ENCODE measurements around the gene PCBP3.
"Not testable (repeated sequence)": the region's sequence is repeated elsewhere in the genome, so short reads cannot be mapped to it uniquely, and the experiment has no call there.

Gene PCBP3

DNA sequence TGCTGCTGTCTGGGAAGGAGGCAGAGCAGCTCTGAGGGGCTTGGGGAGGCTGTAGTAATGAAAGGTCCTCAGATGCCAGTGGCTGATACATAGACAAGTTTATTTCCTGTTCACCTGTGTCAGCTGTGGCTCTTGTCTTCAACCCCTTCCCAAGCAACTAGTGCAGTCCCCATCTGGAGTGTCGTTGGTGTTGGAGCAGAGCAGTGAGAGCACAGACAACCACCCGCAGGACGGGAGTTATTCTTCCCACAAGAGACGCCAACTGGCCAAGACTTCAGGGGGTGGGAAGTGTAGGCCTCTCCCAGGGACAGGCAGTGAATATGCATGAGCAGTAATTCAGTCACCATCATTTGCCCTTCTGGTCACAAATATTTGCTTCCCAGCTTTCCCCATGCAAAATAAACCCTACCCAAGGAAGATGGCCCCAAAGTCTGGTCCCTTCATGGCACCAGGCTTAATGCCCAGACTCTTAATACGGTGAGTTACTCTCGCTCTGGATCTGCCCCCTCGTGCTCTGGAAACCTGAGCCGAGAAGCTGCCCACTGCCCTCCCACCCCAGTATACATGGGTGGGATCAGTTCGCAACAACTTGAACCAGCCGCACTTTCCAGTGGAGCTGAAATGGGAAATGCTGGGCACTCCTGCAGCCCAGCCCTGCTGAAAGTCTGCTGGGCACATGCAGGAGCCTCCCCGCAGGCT lies 184.5 kb downstream of the PCBP3 start:
- DNase-seq (ENCODE audit: low spot score), result no peak

DNA sequence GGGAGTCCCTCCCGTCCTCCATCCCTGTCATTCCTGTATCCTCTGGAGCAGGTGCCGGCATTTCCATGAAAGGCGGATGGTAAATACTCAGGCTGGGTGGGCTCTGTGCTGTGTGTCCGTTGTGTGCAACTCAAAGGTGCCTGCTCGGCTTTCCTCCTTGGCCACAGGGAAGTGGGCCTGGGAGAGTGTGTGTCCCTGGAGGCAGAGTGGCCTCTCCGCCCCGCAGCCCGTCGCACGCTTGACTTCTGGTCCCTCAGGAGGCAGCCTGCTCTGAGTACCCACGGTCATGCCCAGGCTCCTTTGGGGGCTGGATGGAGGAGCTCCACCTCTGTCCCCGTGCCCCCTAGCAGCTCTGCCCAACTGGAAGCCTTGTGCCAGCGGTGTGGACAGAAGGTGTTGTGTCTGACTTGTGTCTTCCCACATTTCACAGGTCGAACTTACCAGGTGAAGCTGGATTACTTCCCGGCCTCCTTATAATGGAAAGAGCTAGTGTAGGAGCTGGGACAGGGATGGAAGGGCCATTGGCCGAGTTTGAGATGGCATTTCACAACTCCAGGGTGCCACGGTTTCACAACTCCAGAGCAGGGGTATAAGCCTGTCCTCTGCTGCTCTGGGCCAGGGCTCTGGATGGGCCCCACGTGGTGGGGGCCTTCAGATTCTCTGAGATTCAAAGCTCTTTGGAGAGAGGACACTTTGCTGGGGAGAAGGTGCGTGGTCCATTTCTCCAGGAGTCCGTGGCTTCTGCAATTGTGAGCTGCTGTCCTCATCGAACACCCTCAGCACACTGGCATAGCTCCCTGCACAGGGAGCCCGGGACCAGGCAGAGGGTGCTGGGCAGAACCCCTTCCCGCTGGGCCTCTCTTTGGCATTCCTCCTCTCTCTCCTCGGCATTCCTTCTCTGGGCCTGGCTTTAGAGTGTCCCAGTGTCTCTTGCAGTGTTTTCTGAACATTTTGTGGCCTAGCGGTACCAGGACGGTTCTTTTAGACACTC lies 185.3 kb downstream of the PCBP3 start:
- no peak for DNase-seq (ENCODE audit: low spot score)

DNA sequence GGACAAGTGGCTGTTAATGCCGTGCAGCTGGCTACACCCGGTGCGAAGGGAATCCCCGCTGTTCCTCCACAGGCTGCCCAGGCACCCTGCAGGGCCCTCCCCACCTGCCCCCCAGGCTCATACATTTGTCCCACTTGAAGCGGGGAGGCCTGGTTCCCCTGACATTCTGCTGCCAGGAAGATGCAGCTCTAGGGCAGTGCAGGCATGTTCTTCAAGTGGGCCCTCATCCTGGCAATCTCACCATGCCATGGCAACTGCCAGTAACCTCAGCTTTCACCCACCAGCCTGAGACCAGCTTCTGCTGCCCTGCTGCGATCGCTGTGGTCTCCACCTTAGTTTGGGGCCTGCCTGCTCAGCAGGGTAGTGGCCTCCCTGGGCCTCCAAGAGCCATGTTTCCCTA lies 186.1 kb downstream of the PCBP3 start:
- DNase-seq (ENCODE audit: low spot score), result no peak

DNA sequence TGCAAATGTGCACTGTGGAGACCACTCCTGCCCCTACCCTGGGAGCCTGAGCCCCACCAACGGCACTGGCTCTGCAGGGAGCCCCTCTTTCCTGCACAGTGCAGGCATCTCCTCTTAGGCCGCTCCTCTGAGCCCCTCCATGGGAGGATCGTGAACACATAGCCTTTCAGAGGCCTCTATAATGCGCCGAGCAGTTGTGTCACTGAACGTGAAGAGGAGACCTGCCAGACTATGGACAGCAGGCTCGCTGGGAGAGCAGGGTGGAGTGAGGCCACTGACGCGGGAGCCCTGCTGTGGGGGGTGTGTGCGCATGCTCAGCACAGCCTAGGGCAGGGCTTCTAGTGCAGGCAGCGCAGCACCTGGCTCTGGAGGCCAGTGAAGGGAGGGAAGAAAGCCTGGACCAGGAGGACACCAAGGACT lies 186.7 kb downstream of the PCBP3 start:
- no peak for DNase-seq (ENCODE audit: low spot score)

DNA sequence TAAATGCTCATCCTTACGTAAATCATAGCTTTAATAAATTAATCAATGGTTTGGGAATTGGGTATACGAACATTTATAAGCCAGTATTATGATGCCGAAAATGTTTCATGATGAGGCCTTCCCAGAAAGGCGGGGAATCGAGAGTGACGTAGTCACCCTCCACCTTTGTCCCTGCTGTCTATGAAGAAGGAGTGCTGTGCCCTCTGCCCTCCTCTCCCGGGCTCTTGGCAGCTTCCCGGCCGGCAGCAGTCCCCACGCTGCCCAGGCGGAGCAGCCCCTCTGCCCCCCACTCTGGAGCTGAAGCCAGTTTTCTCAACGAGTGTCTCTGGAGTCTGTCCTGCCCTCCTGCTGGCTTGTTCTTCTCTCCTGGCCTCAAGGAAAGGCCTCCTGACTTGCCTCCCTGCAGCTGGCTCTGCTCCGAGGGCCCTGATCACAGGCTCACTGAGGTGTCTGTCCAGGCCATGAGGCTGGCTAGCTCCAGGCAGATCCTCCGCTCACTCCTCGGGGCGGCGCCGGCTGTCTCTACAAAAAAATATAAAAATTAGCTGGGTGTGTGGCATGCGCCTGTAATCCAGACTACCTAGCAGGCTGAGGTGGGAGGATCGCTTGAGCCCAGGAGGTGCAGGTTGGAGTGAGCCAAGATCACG lies 187.3 kb downstream of the PCBP3 start:
- no peak for DNase-seq (ENCODE audit: low spot score)

DNA sequence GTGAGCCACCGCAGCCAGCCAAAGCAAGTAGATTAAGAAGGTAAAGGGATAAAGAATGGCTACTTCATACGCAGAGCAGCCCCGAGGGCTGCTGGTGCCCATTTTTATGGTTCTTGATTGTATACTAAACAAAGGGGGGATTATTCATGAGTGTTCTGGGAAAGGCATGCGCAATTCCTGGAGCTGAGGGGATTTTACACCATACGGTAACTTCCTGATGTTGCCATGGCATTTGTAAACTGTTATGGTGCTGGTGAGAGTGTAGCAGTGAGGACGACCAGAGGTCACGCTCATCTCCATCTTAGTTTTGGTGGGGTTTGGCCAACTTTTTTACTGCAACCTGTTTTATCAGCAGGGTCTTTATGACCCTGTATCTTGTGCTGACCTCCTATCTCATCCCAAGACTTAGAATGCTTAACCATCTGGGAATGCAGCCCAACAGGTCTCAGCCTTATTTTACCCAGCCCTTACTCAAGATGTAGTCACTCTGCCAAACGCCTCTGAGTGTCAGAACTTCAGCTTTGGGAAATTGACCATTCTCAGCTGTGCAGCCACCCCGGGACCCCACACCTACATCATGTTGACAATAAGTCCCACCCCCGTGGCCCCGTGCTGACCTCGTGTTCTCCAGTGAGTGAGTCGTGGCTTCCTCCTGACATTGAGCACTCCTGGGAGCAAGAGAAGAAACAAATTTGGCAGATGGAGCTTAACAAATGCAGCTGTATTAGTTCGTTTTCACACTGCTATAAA lies 188.6 kb downstream of the PCBP3 start:
- no peak for DNase-seq (ENCODE audit: low spot score)

DNA sequence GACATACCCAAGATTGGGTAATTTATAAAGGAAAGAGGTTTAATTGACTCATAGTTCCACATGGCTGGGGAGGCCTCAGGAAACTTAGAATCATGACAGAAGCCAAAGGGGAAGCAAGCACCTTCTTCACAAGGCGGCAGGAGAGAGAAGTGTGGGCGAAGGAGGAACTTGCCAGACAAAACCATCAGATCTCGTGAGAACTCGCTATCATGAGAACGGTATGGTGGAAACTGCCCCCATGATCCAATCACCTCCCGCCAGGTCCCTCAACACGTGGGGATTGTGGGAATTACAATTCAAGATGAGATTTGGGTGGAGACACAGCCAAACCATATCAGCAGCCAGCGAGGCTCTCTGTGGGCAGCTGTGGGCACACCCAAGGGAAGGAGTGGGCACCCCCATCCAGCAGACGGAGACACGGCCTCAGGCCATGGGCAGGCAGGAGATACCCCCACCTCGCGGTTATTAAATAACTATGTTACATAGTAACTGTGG lies 189.3 kb downstream of the PCBP3 start:
- not testable (repeated sequence) for DNase-seq (ENCODE audit: low spot score)

DNA sequence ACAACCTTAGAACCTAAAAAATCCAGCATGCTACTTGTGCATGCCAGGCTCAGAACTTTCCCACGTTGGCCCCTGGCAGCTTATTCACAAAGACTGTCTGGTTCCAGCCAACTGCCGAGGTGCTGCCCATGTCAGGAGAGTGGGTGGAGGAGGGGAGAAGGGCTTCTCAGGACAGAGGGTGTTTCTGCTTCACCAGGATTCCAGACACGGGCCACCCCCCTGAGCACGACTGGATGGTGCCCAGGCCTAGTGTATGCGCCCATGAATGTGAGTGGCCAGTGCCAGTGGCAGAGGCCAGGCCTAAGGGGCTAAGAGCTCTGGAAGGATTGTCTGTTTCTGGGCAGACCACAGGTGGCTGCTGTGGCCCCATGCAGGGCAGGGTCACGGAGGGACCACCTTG lies 189.9 kb downstream of the PCBP3 start:
- DNase-seq (ENCODE audit: low spot score), result no peak

DNA sequence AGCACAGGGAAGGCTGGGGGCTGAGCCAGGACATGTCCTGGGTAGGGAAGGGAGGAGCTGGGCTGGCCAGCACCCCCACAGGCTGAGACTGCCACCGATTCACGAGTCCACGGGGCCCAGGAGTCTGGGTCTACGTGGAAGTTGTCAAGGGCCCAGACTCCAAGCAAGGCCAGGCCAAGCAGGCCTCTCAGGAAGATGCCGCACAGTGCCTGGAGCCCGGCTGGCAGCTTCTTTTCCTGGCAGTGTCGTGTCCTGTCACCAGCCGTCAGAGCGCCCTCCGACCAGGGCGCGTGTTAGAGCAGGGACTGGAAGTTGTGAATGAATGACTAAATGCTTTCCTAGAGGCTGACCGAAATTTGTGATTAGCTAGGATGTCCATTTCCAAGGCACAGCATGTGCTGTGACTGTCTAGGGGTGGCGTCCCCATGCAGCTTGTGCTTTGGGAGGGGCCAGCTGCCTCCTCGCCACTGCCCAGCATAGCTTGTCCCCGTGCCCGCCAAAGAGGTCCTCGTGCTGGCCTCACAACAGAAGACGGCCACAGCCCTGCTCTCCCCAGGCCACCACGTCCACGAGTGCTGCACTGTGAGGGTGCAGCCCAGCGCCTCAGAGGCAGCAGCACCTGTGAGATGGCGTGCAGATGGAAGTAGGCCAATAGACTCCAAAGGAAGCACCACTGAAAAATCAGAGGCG lies 190.6 kb downstream of the PCBP3 start:
- DNase-seq (ENCODE audit: low spot score), result no peak

DNA sequence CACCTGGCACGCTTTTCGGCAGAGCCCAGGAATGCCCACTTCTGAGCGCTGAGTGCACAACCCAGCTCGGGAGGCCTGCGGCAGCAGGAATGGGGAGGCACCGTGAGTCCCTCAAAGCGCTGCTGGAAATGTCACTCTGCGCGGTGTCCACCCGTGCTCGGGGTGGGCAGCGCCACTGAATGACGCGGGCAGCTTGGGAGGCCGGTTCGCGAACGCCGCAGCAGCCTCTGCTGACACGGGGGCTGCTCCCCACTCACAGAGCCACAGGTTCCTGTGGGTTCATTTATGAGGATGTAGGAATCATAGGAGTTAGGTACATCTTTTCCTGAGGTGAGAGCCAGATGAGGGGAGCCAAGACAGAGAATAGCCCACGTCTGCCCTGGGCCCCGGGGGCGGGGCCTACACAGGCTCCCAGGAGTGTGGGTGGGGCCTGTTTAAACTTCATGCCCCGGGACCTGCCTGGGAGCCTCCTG lies 191.3 kb downstream of the PCBP3 start:
- no peak for DNase-seq (ENCODE audit: low spot score)

DNA sequence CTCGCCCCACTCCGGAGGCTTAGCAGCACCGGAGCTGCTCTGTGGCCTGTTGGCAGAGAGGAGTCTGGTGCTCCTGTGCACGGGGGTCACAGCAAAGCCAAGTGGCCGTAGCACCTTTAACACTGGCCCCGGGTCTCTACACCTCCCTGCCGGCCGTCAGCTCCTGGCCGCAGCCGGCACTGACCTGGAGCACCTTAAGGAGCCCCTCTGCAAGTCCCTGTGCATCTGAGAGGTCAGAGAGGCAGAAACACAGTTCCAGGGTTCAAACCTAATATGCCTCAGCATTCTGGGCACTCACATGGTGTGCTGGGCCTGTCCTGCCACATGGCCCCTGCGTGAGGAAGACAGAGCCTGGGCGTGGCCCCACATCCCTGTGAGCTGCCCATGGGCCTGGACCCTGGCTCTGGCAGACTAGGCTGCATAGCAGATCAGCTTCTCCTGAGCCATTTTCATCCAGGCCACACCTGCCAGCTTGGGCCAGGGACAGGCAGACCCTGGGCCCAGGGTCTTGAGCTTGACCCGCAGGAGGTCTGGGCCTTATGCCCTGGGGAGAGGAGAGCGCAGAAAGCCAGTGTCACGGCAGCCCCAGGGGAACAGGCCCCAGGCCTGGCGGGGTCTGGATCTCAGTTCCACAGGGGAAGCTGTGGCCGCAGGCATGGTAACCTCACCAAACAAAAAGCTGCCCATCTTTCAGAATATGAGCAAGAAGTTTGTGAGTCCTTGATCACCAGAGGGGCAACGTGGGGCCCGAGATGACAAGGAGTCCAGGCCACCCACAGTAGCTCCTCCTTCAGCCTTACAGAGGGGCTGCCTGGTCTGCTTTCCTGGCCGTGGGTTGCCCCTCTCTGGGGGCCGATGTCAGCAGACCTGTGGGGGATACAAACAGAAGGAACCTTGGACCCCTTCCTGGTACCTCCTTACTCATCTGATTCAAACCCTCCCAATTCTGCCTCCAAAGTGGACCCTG lies 192.1 kb downstream of the PCBP3 start:
- no peak for DNase-seq (ENCODE audit: low spot score)

DNA sequence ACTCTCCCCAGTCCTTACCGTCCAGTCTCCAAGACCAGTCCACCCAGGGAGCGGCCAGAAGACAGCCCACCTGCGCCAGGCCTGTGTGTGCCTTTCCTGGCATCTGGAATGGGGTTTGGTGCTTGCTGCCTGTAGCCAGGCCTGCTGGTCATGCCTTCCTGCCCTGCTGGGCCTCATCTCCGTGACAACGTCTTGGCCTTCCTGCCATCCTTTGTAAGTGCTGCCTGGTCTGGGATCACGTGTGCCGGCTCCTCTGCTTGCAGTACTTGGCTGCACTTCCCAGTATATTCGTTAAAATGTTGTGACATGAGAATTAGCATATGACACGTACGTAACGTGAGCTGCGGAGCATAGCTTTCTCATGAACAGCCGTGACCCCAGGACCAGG lies 192.7 kb downstream of the PCBP3 start:
- DNase-seq (ENCODE audit: low spot score), result no peak

DNA sequence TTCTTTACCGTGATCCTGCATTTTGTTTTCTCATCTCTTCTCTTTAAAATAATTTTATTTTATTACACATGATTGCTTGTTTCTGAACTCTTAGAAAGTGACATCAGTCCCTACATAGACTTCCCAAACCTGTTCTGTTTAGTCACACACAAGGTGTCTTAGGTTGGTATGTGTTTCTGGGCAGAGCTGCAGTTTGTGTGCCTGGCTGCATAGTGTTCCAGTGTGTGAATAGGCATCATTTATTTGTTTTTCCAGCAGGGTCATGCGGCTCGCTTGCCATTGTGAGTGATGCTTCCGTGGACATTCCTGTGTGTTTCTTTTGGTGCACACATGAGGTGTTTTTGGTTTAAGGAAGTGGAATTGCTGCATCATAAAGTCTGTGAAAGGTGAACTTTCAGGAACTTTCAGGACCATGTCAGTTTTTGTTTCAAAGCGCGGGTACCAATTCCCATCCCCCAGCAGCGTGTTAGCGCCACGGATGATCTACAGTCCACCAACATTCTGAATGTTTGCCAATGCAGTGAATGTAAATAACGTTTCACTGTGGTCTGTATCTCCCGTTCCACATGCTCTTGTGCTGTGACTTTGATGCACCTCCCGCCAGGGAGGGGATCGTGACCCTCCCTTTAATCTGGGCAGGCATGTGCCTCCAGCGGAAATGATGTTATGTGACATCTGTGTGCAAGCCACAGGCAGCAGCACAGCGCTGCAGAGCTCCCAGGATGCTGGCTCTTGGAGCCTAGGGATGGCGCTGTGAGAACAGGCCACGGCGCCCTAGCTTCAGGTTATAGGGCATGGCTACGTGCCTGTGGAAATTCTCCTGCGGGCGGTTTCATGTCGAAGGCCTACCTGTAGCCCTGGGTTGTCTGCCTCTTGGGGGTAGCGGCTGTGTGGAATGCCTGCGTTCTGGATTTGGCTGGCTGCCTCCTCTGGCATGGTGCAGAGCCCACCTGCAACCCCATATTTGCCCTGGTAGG lies 193.5 kb downstream of the PCBP3 start:
- DNase-seq (ENCODE audit: low spot score), result no peak

DNA sequence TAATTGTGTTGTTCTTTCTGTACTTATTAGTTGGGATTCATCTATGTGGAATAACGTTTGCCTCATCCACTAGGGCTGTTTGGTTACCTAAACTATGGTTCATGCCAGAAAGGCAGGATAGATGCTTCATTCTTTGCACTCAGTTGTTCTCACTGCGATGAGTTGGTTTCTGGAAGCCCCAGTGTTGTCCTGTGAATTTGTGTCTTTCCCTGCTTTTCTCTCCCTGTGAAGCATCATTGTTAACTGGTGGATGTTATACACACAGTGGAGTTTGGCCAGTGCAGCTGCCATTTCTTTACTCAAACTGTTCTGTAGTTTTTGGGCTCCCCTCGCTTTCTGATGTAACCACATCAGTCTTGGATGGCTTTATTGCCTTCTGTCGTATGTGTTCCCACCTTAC lies 194.4 kb downstream of the PCBP3 start:
- DNase-seq (ENCODE audit: low spot score), result no peak

DNA sequence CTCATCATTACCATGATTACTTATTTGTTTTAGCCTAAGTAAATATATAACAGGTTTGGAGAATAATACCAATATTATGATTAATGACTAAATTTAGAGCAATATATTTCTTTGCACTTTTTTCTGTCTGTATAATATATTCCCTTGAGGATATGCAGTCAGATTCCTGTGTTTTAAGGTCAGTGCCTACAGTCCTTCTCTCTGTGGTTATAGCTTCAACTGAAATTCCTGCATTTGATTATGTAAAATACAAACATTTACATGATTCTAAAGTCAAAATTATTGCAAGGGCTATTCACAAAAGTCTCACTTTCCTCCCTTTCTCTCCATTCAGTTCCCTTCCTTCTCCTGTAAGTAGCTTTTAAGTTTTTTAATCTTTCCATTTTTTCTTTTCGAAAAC lies 195.1 kb downstream of the PCBP3 start:
- DNase-seq (ENCODE audit: low spot score), result no peak

DNA sequence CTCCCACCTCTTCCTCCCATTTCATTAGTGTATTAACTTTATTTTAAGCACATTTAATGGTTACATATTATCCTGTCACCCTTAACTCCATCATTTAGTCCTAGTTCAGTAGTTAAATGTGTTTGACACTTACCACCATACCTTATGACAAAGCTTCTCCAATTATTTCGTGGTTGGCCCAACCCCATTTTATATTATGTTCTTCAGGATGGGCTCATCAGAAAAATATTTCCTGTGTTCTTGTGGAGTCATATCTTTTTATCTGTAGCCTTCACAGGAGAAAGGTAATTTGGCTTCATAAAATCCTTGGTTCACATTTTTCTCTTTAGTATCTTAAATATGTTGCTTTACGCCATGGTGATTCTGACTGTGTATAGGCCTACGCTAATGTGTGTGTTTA lies 195.7 kb downstream of the PCBP3 start:
- DNase-seq (ENCODE audit: low spot score), result no peak

DNA sequence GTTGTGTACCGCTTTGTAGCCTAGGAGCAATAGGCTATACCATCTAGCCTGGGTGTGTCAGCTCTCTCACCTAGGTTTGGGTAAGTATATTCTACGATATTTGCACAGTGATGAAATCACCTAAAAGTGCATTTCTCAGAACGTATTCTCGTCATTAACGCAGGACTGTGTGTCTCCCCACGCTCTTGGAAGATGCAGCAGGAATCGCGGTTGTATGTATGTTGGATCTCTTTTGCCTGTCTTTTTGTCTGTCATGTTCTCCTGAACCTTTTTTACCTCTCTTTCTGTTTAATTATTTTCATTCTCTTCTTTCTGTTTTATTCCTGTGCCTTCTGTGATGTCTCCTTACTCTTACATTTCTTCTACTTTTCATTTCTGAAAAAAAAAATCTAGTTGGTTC lies 197.5 kb downstream of the PCBP3 start:
- DNase-seq (ENCODE audit: low spot score), result no peak

DNA sequence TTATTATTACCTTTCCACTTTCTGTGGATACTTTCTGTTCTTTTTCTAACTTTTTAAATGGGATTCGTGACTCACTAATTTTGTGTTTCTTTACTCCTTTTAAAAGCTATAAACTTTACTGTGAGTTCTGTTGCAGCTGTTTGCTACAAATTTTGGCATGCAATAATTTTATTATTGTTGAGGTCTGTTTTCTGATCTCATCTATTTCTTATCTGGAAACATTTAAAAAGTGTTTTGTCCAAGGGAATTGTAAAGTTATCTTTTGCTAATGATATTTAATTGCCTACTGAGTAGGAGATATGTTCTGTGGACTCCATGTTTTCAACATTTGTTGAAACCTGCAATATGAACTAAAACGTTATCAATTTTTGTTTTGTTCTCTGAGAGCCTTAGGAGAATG lies 199.9 kb downstream of the PCBP3 start:
- no peak for DNase-seq (ENCODE audit: low spot score)

DNA sequence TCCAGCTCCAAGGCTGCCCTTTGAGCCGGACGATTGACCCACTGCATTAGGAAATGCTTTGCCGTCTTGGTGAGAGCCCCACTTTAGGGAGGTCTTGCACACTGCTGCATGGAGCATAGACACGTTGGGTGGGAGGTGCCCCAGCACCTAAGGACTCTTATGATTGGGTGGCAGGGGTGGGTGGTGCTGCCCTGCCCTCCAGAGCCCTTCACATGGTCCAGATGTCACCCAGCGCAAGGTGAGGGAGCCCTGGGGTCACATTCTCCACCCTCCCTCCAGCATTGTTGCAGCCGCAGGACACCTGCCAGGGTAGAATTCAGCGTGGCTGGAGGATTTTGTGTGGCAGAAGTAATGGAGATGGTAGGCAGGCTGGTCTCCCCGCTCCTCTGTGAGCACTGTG lies 200.7 kb downstream of the PCBP3 start:
- DNase-seq (ENCODE audit: low spot score), result no peak
